Mammary epithelial cell (primary cell): ENCODE results near the gene SPATA45.

ENCODE experiments used
- CTCF ChIP-seq, 2 donors: IDR thresholded peaks in 1 of 2; conservative IDR thresholded peaks in 1 of 2; 2 replicates each; pipeline ENCODE4 v1.5.1; 2011 to 2012; ENCODE audit warnings: inconsistent platforms in 2 of 2, low read length in 2 of 2, mild to moderate bottlenecking in 2 of 2, control low read depth in 1 of 2, low read depth in 1 of 2; ENCODE audit not compliant: insufficient read depth in 1 of 2; ENCODE audit errors: extremely low read depth in 1 of 2
- EZH2 ChIP-seq: IDR thresholded peaks from 2 replicates; pipeline ENCODE4 v1.6.1; 2012; ENCODE audit warnings: low read length, inconsistent platforms, borderline replicate concordance

GRCh38 chr1:212862111-212862690 is 14.8 kb upstream of the SPATA45 start:
- TF ChIP-seq EZH2 = no peak
- no peak for TF ChIP-seq CTCF (conservative IDR thresholded peaks at IDR 0.05 in 1 of 2, IDR thresholded peaks at IDR 0.05 in 1 of 2; ENCODE audit: extremely low read depth in 1 of 2, insufficient read depth in 1 of 2, low read depth in 1 of 2, low read length in 2 of 2)
